ENCODE measurements around the gene RPL37A.

Gene RPL37A

GRCh38 chr2:216503159-216503629 is 4.5 kb downstream of the RPL37A start:
- TF ChIP-seq, protein P1, sequence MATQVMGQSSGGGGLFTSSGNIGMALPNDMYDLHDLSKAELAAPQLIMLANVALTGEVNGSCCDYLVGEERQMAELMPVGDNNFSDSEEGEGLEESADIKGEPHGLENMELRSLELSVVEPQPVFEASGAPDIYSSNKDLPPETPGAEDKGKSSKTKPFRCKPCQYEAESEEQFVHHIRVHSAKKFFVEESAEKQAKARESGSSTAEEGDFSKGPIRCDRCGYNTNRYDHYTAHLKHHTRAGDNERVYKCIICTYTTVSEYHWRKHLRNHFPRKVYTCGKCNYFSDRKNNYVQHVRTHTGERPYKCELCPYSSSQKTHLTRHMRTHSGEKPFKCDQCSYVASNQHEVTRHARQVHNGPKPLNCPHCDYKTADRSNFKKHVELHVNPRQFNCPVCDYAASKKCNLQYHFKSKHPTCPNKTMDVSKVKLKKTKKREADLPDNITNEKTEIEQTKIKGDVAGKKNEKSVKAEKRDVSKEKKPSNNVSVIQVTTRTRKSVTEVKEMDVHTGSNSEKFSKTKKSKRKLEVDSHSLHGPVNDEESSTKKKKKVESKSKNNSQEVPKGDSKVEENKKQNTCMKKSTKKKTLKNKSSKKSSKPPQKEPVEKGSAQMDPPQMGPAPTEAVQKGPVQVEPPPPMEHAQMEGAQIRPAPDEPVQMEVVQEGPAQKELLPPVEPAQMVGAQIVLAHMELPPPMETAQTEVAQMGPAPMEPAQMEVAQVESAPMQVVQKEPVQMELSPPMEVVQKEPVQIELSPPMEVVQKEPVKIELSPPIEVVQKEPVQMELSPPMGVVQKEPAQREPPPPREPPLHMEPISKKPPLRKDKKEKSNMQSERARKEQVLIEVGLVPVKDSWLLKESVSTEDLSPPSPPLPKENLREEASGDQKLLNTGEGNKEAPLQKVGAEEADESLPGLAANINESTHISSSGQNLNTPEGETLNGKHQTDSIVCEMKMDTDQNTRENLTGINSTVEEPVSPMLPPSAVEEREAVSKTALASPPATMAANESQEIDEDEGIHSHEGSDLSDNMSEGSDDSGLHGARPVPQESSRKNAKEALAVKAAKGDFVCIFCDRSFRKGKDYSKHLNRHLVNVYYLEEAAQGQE (IDR thresholded peaks at IDR 0.05; ENCODE audit: insufficient replicate concordance, low read depth) = no peak
- no peak for TF ChIP-seq GABPA (IDR thresholded peaks at IDR 0.05; ENCODE audit: low read depth)
- TF ChIP-seq POLR2AphosphoS5 (IDR thresholded peaks at IDR 0.05; ENCODE audit: low read depth) = no peak
- TF ChIP-seq SPI1 (IDR thresholded peaks at IDR 0.05; ENCODE audit: borderline replicate concordance, low read depth) = no peak
- TF ChIP-seq, protein P2, sequence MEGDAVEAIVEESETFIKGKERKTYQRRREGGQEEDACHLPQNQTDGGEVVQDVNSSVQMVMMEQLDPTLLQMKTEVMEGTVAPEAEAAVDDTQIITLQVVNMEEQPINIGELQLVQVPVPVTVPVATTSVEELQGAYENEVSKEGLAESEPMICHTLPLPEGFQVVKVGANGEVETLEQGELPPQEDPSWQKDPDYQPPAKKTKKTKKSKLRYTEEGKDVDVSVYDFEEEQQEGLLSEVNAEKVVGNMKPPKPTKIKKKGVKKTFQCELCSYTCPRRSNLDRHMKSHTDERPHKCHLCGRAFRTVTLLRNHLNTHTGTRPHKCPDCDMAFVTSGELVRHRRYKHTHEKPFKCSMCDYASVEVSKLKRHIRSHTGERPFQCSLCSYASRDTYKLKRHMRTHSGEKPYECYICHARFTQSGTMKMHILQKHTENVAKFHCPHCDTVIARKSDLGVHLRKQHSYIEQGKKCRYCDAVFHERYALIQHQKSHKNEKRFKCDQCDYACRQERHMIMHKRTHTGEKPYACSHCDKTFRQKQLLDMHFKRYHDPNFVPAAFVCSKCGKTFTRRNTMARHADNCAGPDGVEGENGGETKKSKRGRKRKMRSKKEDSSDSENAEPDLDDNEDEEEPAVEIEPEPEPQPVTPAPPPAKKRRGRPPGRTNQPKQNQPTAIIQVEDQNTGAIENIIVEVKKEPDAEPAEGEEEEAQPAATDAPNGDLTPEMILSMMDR (IDR thresholded peaks at IDR 0.05; ENCODE audit: insufficient read depth, low read length) = no peak
- no peak overlapping the region for H3K4me3 ChIP-seq (replicated peaks; ENCODE audit: insufficient read depth, low read length)
- DNase-seq (ENCODE audit: low read depth in 1 of 2, low spot score in 1 of 2) = no peak
- no peaks in the 10 kb centered on the region for H3K27me3 ChIP-seq (ENCODE audit: insufficient read depth, poor library complexity, severe bottlenecking)
- H3K27ac ChIP-seq (replicated peaks) = no peak overlapping the region

- Histone ChIP-seq H3K4me3 (replicated peaks; ENCODE audit: insufficient read depth, low read length) (no peak overlapping the region), H3K27ac (replicated peaks) (no peak overlapping the region; the same call in 1 of the 2 replicates), H3K27me3 (ENCODE audit: insufficient read depth, poor library complexity, severe bottlenecking) (no peaks in the 10 kb centered on the region)
- no peak for DNase-seq (ENCODE audit: low read depth in 1 of 2, low spot score in 1 of 2)
- TF ChIP-seq, protein P1 (IDR thresholded peaks at IDR 0.05; ENCODE audit: insufficient replicate concordance, low read depth) = no peak
- TF ChIP-seq POLR2AphosphoS5 (IDR thresholded peaks at IDR 0.05; ENCODE audit: low read depth) = peak; percentile 56
Observed at GRCh38 chr2:216503697-216504375, 5.2 kb downstream of the RPL37A start.

DNA sequence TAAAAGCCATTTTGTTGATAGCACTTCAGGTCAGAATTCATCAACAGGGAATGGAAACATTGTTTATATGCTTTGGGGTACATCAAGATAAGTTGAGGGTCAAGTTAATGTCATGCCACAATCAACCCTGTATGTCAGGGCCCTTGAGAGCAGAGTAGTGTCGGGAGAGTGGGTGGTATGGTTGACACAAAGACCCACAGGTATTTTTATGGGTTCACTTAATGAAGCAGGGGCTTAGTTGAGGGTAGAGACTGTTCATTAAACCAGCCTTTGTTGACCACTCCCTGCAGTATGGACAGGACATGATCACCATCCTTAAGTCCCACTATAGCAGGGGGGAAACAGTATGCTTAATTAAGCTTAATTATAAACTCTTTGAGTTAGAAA is 5.7 kb downstream of the RPL37A start:
- no peaks in the 10 kb centered on the region for H3K27me3 ChIP-seq (ENCODE audit: insufficient read depth, poor library complexity, severe bottlenecking)
- H3K4me3 ChIP-seq (replicated peaks; ENCODE audit: insufficient read depth, low read length) = no peak overlapping the region
- H3K27ac ChIP-seq (replicated peaks) = no peak overlapping the region; the same call in 1 of the 2 replicates
- DNase-seq (ENCODE audit: low read depth in 1 of 2, low spot score in 1 of 2) = no peak
- TF ChIP-seq GABPA (IDR thresholded peaks at IDR 0.05; ENCODE audit: low read depth) = no peak
- TF ChIP-seq, protein P2 (IDR thresholded peaks at IDR 0.05; ENCODE audit: insufficient read depth, low read length) = no peak
- TF ChIP-seq, protein P1 (IDR thresholded peaks at IDR 0.05; ENCODE audit: insufficient replicate concordance, low read depth) = no peak
- TF ChIP-seq POLR2AphosphoS5 (IDR thresholded peaks at IDR 0.05; ENCODE audit: low read depth) = peak; percentile 66
- no peak for TF ChIP-seq SPI1 (IDR thresholded peaks at IDR 0.05; ENCODE audit: borderline replicate concordance, low read depth)
